Neuronal stem cell (in vitro differentiated cells): Measurements from ENCODE around the gene HTR6.

Source experiments
- DNase-seq: peaks from one replicate; pipeline ENCODE4 v3.0.0-alpha.2; 2013; ENCODE audit warnings: low spot score
- H2AFZ ChIP-seq: one replicate; pipeline ENCODE4 v1.6.1; 2013; ENCODE audit warnings: mild to moderate bottlenecking, low read length, inconsistent platforms
- H2AK5ac ChIP-seq: 2 replicates; pipeline ENCODE4 v1.6.1; 2013; ENCODE audit warnings: low read depth, mild to moderate bottlenecking, inconsistent platforms, low read length, moderate library complexity, mixed read lengths
- H2BK120ac ChIP-seq: 2 replicates; pipeline ENCODE4 v1.6.1; 2013; ENCODE audit warnings: low read depth, mild to moderate bottlenecking, inconsistent platforms, low read length, moderate library complexity, mixed read lengths
- H2BK12ac ChIP-seq: one replicate; pipeline ENCODE4 v1.6.1; 2013; ENCODE audit warnings: low read length, inconsistent platforms
- H2BK15ac ChIP-seq: 2 replicates; pipeline ENCODE4 v1.6.1; 2013; ENCODE audit warnings: mild to moderate bottlenecking, low read length, inconsistent platforms, mixed read lengths
- H2BK5ac ChIP-seq: one replicate; pipeline ENCODE4 v1.6.1; 2013; ENCODE audit warnings: inconsistent platforms, mild to moderate bottlenecking, low read length, moderate library complexity
- H3K14ac ChIP-seq: one replicate; pipeline ENCODE4 v1.6.1; 2013; ENCODE audit warnings: low read length, inconsistent platforms
- H3K18ac ChIP-seq: 2 replicates; pipeline ENCODE4 v1.6.1; 2013; ENCODE audit warnings: low read length, inconsistent platforms
- H3K23ac ChIP-seq: 2 replicates; pipeline ENCODE4 v1.6.1; 2013; ENCODE audit warnings: low read depth, mild to moderate bottlenecking, mixed read lengths, low read length, inconsistent platforms; ENCODE audit not compliant: poor library complexity
- H3K27ac ChIP-seq: replicated peaks from 3 replicates; pipeline ENCODE4 v1.5.1; 2013; ENCODE audit warnings: low read length, inconsistent platforms
- H3K27me3 ChIP-seq, 3 experiments: 2 replicates each; pipeline ENCODE4 v1.6.1; 2013; ENCODE audit warnings: low read length in 3 of 3, mild to moderate bottlenecking in 2 of 3, inconsistent platforms in 1 of 3, low read depth in 1 of 3, mixed read lengths in 1 of 3, moderate library complexity in 1 of 3; ENCODE audit not compliant: control insufficient read depth in 3 of 3, insufficient read depth in 3 of 3
- H3K36me3 ChIP-seq, 2 donors: replicated peaks in 1 of 2; 2 replicates each; pipeline ENCODE4 v1.6.1; 2013; ENCODE audit warnings: low read length in 2 of 2; ENCODE audit not compliant: control insufficient read depth in 2 of 2, insufficient read depth in 2 of 2
- H3K4ac ChIP-seq: 2 replicates; pipeline ENCODE4 v1.6.1; 2013; ENCODE audit warnings: inconsistent platforms, mild to moderate bottlenecking, low read length, moderate library complexity
- H3K4me1 ChIP-seq, 2 donors: 1 replicate in 1 of 2; 2 replicates in 1 of 2; pipeline ENCODE4 v1.6.1; 2013; ENCODE audit warnings: low read length in 2 of 2, low read depth in 1 of 2; ENCODE audit not compliant: control insufficient read depth in 2 of 2, insufficient read depth in 1 of 2
- H3K4me2 ChIP-seq: one replicate; pipeline ENCODE4 v1.6.1; 2013; ENCODE audit warnings: mild to moderate bottlenecking, low read length, inconsistent platforms; ENCODE audit not compliant: insufficient read depth, poor library complexity, severe bottlenecking
- H3K4me3 ChIP-seq, 2 donors: 2 replicates each; pipeline ENCODE4 v1.5.1; 2013; ENCODE audit warnings: low read length in 2 of 2, mild to moderate bottlenecking in 2 of 2, inconsistent platforms in 1 of 2, moderate library complexity in 1 of 2
- H3K79me1 ChIP-seq: one replicate; pipeline ENCODE4 v1.6.1; 2013; ENCODE audit warnings: low read depth, mild to moderate bottlenecking, inconsistent platforms, low read length, moderate library complexity
- H3K9ac ChIP-seq: one replicate; pipeline ENCODE4 v1.6.1; 2013; ENCODE audit warnings: mild to moderate bottlenecking, low read depth, low read length, inconsistent platforms; ENCODE audit not compliant: poor library complexity
- H3K9me3 ChIP-seq, 2 donors: replicated peaks in 1 of 2; 2 replicates each; pipeline versions ENCODE3 to v1.6.1; 2013; ENCODE audit warnings: low read length in 2 of 2, mild to moderate bottlenecking in 2 of 2, inconsistent platforms in 1 of 2, low read depth in 1 of 2, mixed read lengths in 1 of 2, moderate library complexity in 1 of 2; ENCODE audit not compliant: control insufficient read depth in 2 of 2, insufficient read depth in 1 of 2
- H4K8ac ChIP-seq: one replicate; pipeline ENCODE4 v1.6.1; 2013; ENCODE audit warnings: low read depth, mild to moderate bottlenecking, inconsistent platforms, low read length, moderate library complexity
- H4K91ac ChIP-seq: one replicate; pipeline ENCODE4 v1.6.1; 2013; ENCODE audit warnings: low read length, low read depth, mild to moderate bottlenecking, inconsistent platforms; ENCODE audit not compliant: poor library complexity
- WGBS, 2 donors: extraction: QIAGEN DNeasy Blood & Tissue Kit; methylation state at CpG; one replicate each; pipeline ENCODE4 v1.1.7; 2013; ENCODE audit warnings: missing lambda C conversion rate in 2 of 2, mixed read lengths in 1 of 2; ENCODE audit not compliant: insufficient read length in 2 of 2, insufficient replicate concordance in 1 of 2; ENCODE audit errors: extremely low coverage in 2 of 2; 5-methylcytosine and 5-hydroxymethylcytosine counted together

HTR6 gene

DNA sequence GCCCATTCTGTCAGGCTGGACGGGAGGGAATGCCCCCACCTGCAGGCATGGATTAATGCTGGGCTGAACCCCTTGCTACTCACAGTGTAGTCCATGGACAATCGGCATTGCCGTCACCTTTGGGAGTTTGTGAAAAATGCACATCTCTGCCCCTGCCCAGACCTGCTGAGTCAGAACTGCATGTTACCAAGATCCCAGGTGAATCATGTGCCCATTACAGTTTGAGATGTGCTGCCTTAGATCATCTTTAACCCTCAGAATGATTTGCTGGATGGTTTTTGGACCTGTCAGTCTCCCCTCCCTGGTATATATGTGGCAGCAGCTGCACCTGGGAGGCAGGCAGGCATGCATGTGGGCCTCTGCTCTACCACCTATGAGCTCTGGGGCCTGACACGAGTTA, 15.0 kb downstream of the HTR6 start:
- Histone ChIP-seq H2BK15ac (no peak overlapping the region), H3K23ac (no peak overlapping the region), H3K27ac (no peak overlapping the region)

DNA sequence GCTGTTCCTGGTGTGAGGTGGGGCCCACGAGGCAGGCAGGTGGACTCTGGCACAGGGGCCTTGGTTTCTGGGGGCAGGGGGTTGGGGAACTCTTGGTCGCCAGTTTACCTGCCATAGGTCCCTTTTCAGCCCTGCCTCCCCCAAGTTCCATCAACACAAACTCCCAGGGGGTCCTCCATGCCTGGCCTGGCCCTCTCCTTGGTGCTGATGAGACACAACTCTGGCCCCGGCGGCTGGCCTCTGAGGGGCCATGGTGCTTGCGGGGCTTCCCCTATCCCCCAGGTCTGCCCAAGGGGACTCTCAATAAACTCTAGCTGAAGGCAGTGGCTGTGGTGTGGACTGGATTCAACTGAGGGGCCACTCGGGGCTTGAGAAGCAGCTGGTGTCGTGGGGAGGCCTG, 16.0 kb downstream of the HTR6 start:
- no peak for DNase-seq
- Histone ChIP-seq H2BK15ac (no peak overlapping the region), H4K8ac (no peak overlapping the region), H3K9me3 (no peaks in the 10 kb centered on the region), H3K79me1 (no peaks in the 10 kb centered on the region), H4K91ac (no peak overlapping the region), H3K4me3 (no peak overlapping the region), H3K4me2 (no peak overlapping the region), H3K18ac (no peak overlapping the region), H2AFZ (no peak overlapping the region), H3K9ac (no peak overlapping the region), H3K14ac (no peak overlapping the region), H3K23ac (no peak overlapping the region), H3K27me3 (peaks cover 0 to 6% (median 0%) of the 10 kb centered on the region in 3 experiments), H2AK5ac (no peak overlapping the region), H3K36me3 (no peaks in the 10 kb centered on the region), H3K27ac (no peak overlapping the region), H2BK120ac (no peak overlapping the region), H3K4ac (no peak overlapping the region), H3K4me1 (no peaks in the 10 kb centered on the region), H2BK5ac (no peak overlapping the region), H2BK12ac (no peak overlapping the region)
- WGBS, 2 donors: no CpG with 5 or more reads among the region's 7 CpGs

More for the DNA sequence above, 15.0 kb downstream of the HTR6 start:
- DNase-seq: no peak
- no peak overlapping the region for H4K8ac ChIP-seq
- no peaks in the 10 kb centered on the region for H3K79me1 ChIP-seq
- no peak overlapping the region for H2BK120ac ChIP-seq
- H3K36me3 ChIP-seq: no peaks in the 10 kb centered on the region
- no peak overlapping the region for H4K91ac ChIP-seq
- no peak overlapping the region for H3K4ac ChIP-seq
- H3K18ac ChIP-seq: no peak overlapping the region
- peaks cover 0 to 6% (median 0%) of the 10 kb centered on the region in 3 experiments for H3K27me3 ChIP-seq
- no CpG with 5 or more reads among the region's 4 CpGs for WGBS, 2 donors
- no peaks in the 10 kb centered on the region for H3K4me1 ChIP-seq
- peak overlapping the region; percentile 30 for H3K9ac ChIP-seq
- no peak overlapping the region for H2BK5ac ChIP-seq
- H2AK5ac ChIP-seq: no peak overlapping the region
- no peak overlapping the region for H3K4me3 ChIP-seq
- H3K14ac ChIP-seq: no peak overlapping the region
- no peak overlapping the region for H3K4me2 ChIP-seq
- H2BK12ac ChIP-seq: no peak overlapping the region
- no peaks in the 10 kb centered on the region for H3K9me3 ChIP-seq
- no peak overlapping the region for H2AFZ ChIP-seq

DNA sequence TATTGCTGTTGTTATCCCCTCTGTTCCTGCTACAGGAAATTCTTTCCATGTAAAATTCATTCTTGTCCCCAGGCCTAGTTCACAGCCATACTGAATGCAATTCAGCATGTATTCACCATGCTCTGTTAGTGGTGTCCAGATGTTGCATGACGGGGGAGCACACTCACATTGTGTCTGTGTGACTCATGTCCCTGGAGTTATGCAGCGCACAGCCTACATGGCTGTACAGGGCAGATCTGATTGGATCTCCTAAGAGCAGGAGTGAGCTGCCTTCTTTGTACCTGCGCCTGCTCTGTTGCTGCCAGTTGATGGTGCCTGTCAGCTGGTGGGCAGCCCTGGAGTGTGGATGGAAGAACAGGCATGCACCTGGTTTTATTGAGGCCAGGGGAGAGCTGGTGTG, 17.6 kb downstream of the HTR6 start:
- H2BK5ac ChIP-seq: no peak overlapping the region
- H3K14ac ChIP-seq: no peak overlapping the region
- H2BK15ac ChIP-seq: no peak overlapping the region
- no peak overlapping the region for H2AK5ac ChIP-seq
- no peaks in the 10 kb centered on the region for H3K4me1 ChIP-seq
- H4K8ac ChIP-seq: no peak overlapping the region
- no peak overlapping the region for H2BK120ac ChIP-seq
- H3K23ac ChIP-seq: no peak overlapping the region
- H3K4ac ChIP-seq: no peak overlapping the region
- H3K36me3 ChIP-seq: no peaks in the 10 kb centered on the region
- no peaks in the 10 kb centered on the region for H3K79me1 ChIP-seq
- no peak overlapping the region for H4K91ac ChIP-seq
- peak overlapping the region; percentile 7 for H3K9ac ChIP-seq
- DNase-seq: no peak
- no peaks in the 10 kb centered on the region for H3K9me3 ChIP-seq
- H3K27ac ChIP-seq: no peak overlapping the region
- no peak overlapping the region for H2AFZ ChIP-seq
- no CpG with 5 or more reads among the region's 3 CpGs for WGBS, 2 donors
- H3K18ac ChIP-seq: no peak overlapping the region
- peaks cover 0 to 6% (median 0%) of the 10 kb centered on the region in 3 experiments for H3K27me3 ChIP-seq
- no peak overlapping the region for H3K4me2 ChIP-seq
- no peak overlapping the region for H3K4me3 ChIP-seq
- H2BK12ac ChIP-seq: no peak overlapping the region

- Histone ChIP-seq H2BK5ac (peak overlapping the region; percentile 32), H3K4me1 (no peaks in the 10 kb centered on the region), H3K4me3 (no peak overlapping the region), H3K23ac (peak overlapping the region; percentile 81), H3K9ac (no peak overlapping the region), H3K18ac (no peak overlapping the region), H3K9me3 (peaks cover 0 to 4% of the 10 kb centered on the region in 2 donors), H3K27ac (no peak overlapping the region), H3K4me2 (no peak overlapping the region), H4K8ac (no peak overlapping the region), H2BK15ac (no peak overlapping the region), H3K27me3 (peaks cover 0 to 6% (median 0%) of the 10 kb centered on the region in 3 experiments), H3K4ac (no peak overlapping the region), H3K36me3 (no peaks in the 10 kb centered on the region), H4K91ac (no peak overlapping the region), H2AK5ac (peak overlapping the region; percentile 18), H3K14ac (peak overlapping the region; percentile 32), H2BK120ac (no peak overlapping the region), H2BK12ac (peak overlapping the region; percentile 5), H2AFZ (no peak overlapping the region), H3K79me1 (no peaks in the 10 kb centered on the region)
- no peak for DNase-seq
- no CpG with 5 or more reads among the region's 7 CpGs for WGBS, 2 donors
These were observed 18.2 kb downstream of the HTR6 start for GRCh38 chr1:19682901-19683300.
